GM12872 (cell line): ENCODE data around the gene DLX3.

Experiments used
- CTCF ChIP-seq: IDR thresholded peaks from 3 replicates; pipeline ENCODE4 v1.5.1; 2011; ENCODE audit warnings: low read depth, mild to moderate bottlenecking, low read length, moderate library complexity; ENCODE audit not compliant: insufficient read depth

Gene DLX3

GRCh38 chr17:49944273-49944870 is 50.7 kb downstream of the DLX3 start:
- no peak for TF ChIP-seq CTCF

DNA sequence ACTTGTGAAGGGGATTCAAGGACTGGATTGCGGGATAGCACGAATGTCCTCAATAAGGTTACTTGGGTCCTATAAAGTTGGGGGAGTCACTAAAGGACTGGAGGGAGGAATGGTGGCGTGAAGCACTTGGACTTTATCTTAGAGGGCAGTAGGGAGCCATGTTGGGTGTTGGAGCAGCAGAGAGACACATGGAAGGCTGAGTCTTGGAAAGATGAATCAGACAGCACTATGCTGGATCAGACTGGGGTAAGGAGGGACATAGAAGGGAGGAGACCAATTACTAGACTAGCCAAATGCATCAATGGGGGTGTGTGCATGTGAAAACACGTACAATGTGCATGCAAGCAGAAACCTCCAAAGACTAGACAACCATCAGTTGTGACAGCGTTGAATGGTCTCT is 52.1 kb downstream of the DLX3 start:
- TF ChIP-seq CTCF, result no peak

- TF ChIP-seq CTCF, result no peak
Observed at GRCh38 chr17:49941427-49941826, 53.6 kb downstream of the DLX3 start.
